Astrocyte (in vitro differentiated cells and primary cell): Measurements from ENCODE around the gene CD164. TPM values are rescaled to one million over a fixed set of nuclear protein-coding genes. Genes with fewer than 3 reads are reported as not detected.

Experiments used
- DNase-seq: peaks from one replicate; pipeline ENCODE4 v3.0.0-alpha.2; 2010; ENCODE audit warnings: low read depth
- FAIRE-seq: peaks from 2 replicates; lab custom pipeline; 2011; peaks lifted over from hg19 to GRCh38; lab: Jason Lieb, UNC
- H2AFZ ChIP-seq: 2 replicates; pipeline ENCODE4 v1.6.0; 2012; ENCODE audit warnings: low read depth, low read length, inconsistent platforms
- H3K27ac ChIP-seq: 2 replicates; pipeline ENCODE4 v1.5.1; 2011; ENCODE audit warnings: low read depth, low read length, inconsistent platforms
- H3K27me3 ChIP-seq: 2 replicates; pipeline ENCODE4 v1.6.0; 2011; ENCODE audit warnings: low read length, inconsistent platforms; ENCODE audit not compliant: insufficient read depth
- H3K36me3 ChIP-seq: 2 replicates; pipeline ENCODE4 v1.5.1; 2011; ENCODE audit warnings: low read length, inconsistent platforms; ENCODE audit not compliant: insufficient read depth
- H3K4me1 ChIP-seq: 2 replicates; pipeline ENCODE4 v1.5.1; 2011; ENCODE audit warnings: low read length, inconsistent platforms; ENCODE audit not compliant: insufficient read depth
- H3K4me2 ChIP-seq: 2 replicates; pipeline ENCODE4 v1.6.0; 2012; ENCODE audit warnings: low read length, inconsistent platforms
- H3K4me3 ChIP-seq: 2 replicates; pipeline ENCODE4 v1.5.1; 2011; ENCODE audit warnings: low read depth, mild to moderate bottlenecking, low read length, inconsistent platforms; ENCODE audit not compliant: insufficient read depth
- H3K79me2 ChIP-seq: 2 replicates; pipeline ENCODE4 v1.6.0; 2012; ENCODE audit warnings: mild to moderate bottlenecking, low read length, inconsistent platforms; ENCODE audit not compliant: insufficient read depth
- H3K9ac ChIP-seq: 2 replicates; pipeline ENCODE4 v1.6.0; 2012; ENCODE audit warnings: mild to moderate bottlenecking, low read length, inconsistent platforms
- H3K9me3 ChIP-seq: 2 replicates; pipeline ENCODE4 v1.5.1; 2012; ENCODE audit warnings: low read depth, mild to moderate bottlenecking, low read length, inconsistent platforms; ENCODE audit not compliant: insufficient read depth
- H4K20me1 ChIP-seq: 2 replicates; pipeline ENCODE4 v1.6.0; 2012; ENCODE audit warnings: low read length, inconsistent platforms; ENCODE audit not compliant: insufficient read depth
- H3K27ac Mint-ChIP-seq: one replicate; pipeline ENCODE4 v1.8.0; 2021; ENCODE audit warnings: mild to moderate bottlenecking, mixed read lengths; ENCODE audit not compliant: unreplicated experiment
- H3K27me3 Mint-ChIP-seq: one replicate; pipeline ENCODE4 v1.8.0; 2021; ENCODE audit warnings: low read depth, mixed read lengths; ENCODE audit not compliant: unreplicated experiment
- H3K36me3 Mint-ChIP-seq: one replicate; pipeline ENCODE4 v1.8.0; 2021; ENCODE audit warnings: low read depth, mixed read lengths; ENCODE audit not compliant: unreplicated experiment
- H3K4me1 Mint-ChIP-seq: one replicate; pipeline ENCODE4 v1.8.0; 2021; ENCODE audit warnings: low read depth, mixed read lengths; ENCODE audit not compliant: unreplicated experiment
- H3K4me3 Mint-ChIP-seq: one replicate; pipeline ENCODE4 v1.8.0; 2021; ENCODE audit warnings: mild to moderate bottlenecking, moderate library complexity, mixed read lengths; ENCODE audit not compliant: unreplicated experiment
- H3K9me3 Mint-ChIP-seq: one replicate; pipeline ENCODE4 v1.8.0; 2021; ENCODE audit warnings: mild to moderate bottlenecking, mixed read lengths; ENCODE audit not compliant: unreplicated experiment
- CTCF ChIP-seq: IDR thresholded peaks from 2 replicates; pipeline ENCODE4 v1.5.1; 2011; ENCODE audit warnings: low read depth, mild to moderate bottlenecking, inconsistent platforms, low read length, moderate library complexity; ENCODE audit not compliant: insufficient read depth
- EZH2 ChIP-seq: IDR thresholded peaks from 2 replicates; pipeline ENCODE4 v1.6.1; 2012; ENCODE audit warnings: mild to moderate bottlenecking, low read length, inconsistent platforms; ENCODE audit not compliant: insufficient read depth
- total RNA-seq: library from RNA; stranded (reverse); gene quantifications from 2 replicates; pipeline ENCODE4 v1.2.1, GENCODE V29; 2021

CD164 gene
- total RNA-seq, 1 donor from 2014 or later, result 345 TPM

DNA sequence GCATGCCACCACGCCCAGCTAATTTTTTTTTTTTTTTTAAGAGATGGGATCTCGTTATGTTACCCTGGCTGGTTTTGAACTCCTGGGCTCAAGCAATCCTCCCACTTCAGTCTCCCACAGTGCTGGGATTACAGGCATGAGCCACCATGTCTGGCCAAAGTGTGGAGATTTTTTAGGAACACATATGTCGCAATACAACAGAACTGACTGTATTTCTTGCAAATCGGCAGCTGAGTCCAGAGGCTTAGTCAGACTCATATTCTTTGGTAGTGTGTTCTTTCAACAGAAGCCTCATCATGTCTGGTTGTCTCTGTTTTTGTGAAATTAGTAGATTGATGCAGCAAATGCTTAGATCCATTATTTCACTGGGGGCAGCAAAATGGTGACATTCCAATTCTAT is 23.9 kb upstream of the CD164 start:
- FAIRE-seq (no peak), DNase-seq (no peak)
- H3K9me3 ChIP-seq, result no peaks in the 10 kb centered on the region
- no peaks in the 10 kb centered on the region for H4K20me1 ChIP-seq
- no peak overlapping the region for H3K9ac ChIP-seq
- Mint-ChIP-seq H3K27ac (no peak overlapping the region), H3K4me3 (no peak overlapping the region), H3K9me3 (peaks cover 2% of the 10 kb centered on the region), H3K27me3 (no peaks in the 10 kb centered on the region), H3K4me1 (no peaks in the 10 kb centered on the region), H3K36me3 (no peaks in the 10 kb centered on the region)
- no peak overlapping the region for H3K4me3 ChIP-seq
- H3K4me1 ChIP-seq, result no peaks in the 10 kb centered on the region
- no peak overlapping the region for H3K4me2 ChIP-seq
- no peaks in the 10 kb centered on the region for H3K27me3 ChIP-seq
- no peak overlapping the region for H2AFZ ChIP-seq
- no peaks in the 10 kb centered on the region for H3K79me2 ChIP-seq
- no peak for TF ChIP-seq EZH2
- TF ChIP-seq CTCF, result no peak
- H3K36me3 ChIP-seq, result no peaks in the 10 kb centered on the region
- no peak overlapping the region for H3K27ac ChIP-seq

DNA sequence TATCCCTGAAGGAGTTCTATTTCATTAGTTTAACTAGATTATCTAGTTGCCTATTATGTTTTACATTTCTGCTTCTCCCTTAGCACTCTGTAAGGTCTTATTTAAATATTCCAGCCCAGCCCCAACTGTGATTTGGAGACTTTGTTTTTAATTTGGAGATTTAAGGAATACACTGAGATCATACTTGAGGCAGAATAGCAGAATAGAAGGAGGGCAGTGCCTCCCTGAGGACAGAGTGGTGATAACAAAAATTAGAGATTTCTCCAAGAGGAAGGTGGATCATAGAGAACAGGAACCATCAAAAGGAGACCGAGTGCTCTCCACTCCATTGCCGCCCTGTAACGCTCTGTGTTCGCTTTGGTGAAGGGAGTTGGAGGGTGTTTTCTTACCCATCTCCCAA is 14.8 kb upstream of the CD164 start:
- no peaks in the 10 kb centered on the region for H3K79me2 ChIP-seq
- H3K9me3 ChIP-seq, result no peaks in the 10 kb centered on the region
- Mint-ChIP-seq H3K9me3 (no peaks in the 10 kb centered on the region), H3K4me1 (no peaks in the 10 kb centered on the region), H3K27me3 (peaks cover 4% of the 10 kb centered on the region), H3K4me3 (no peak overlapping the region), H3K27ac (no peak overlapping the region), H3K36me3 (no peaks in the 10 kb centered on the region)
- no peak overlapping the region for H3K4me3 ChIP-seq
- no peak overlapping the region for H3K27ac ChIP-seq
- H4K20me1 ChIP-seq, result no peaks in the 10 kb centered on the region
- no peaks in the 10 kb centered on the region for H3K27me3 ChIP-seq
- H3K9ac ChIP-seq, result no peak overlapping the region
- H3K4me1 ChIP-seq, result no peaks in the 10 kb centered on the region
- peak; percentile 12 for TF ChIP-seq CTCF
- TF ChIP-seq EZH2, result no peak
- H2AFZ ChIP-seq, result no peak overlapping the region
- no peak for FAIRE-seq
- no peaks in the 10 kb centered on the region for H3K36me3 ChIP-seq
- DNase-seq, result no peak
- H3K4me2 ChIP-seq, result no peak overlapping the region

GRCh38 chr6:109396046-109396718 is 13.9 kb upstream of the CD164 start:
- FAIRE-seq (no peak), DNase-seq (no peak)
- no peak overlapping the region for H3K9ac ChIP-seq
- H3K36me3 ChIP-seq, result no peaks in the 10 kb centered on the region
- H3K4me3 ChIP-seq, result no peak overlapping the region
- H3K9me3 ChIP-seq, result no peaks in the 10 kb centered on the region
- Mint-ChIP-seq H3K4me1 (no peaks in the 10 kb centered on the region), H3K4me3 (no peak overlapping the region), H3K36me3 (no peaks in the 10 kb centered on the region), H3K27ac (no peak overlapping the region), H3K9me3 (no peaks in the 10 kb centered on the region), H3K27me3 (peaks cover 4% of the 10 kb centered on the region)
- no peaks in the 10 kb centered on the region for H4K20me1 ChIP-seq
- no peak overlapping the region for H3K27ac ChIP-seq
- no peaks in the 10 kb centered on the region for H3K4me1 ChIP-seq
- no peaks in the 10 kb centered on the region for H3K27me3 ChIP-seq
- no peak overlapping the region for H2AFZ ChIP-seq
- no peak overlapping the region for H3K4me2 ChIP-seq
- no peaks in the 10 kb centered on the region for H3K79me2 ChIP-seq
- no peak for TF ChIP-seq CTCF
- no peak for TF ChIP-seq EZH2
